Aorta (tissue), 5 donors: ENCODE data around the gene FMNL1. TPM values are rescaled to one million over a fixed set of nuclear protein-coding genes. Genes with fewer than 3 reads are reported as not detected.
A peak's percentile ranks its signal among the peaks of the same experiment; 100 is the strongest.

ENCODE experiments used
- ATAC-seq: fragments of 200-7000 bp; cut with Tn5 transposase; one replicate; pipeline ENCODE4 v1.9.1; 2022; ENCODE audit warnings: moderate library complexity; ENCODE audit not compliant: low FRiP score
- DNase-seq, 2 donors: peaks; one replicate each; pipeline ENCODE4 v3.0.0-alpha.2; 2020
- H3K27ac ChIP-seq, 2 donors: one replicate each; pipeline ENCODE4 v1.5.1; 2013; ENCODE audit warnings: low read length in 2 of 2, mild to moderate bottlenecking in 2 of 2, moderate library complexity in 2 of 2, control low read depth in 1 of 2, inconsistent platforms in 1 of 2, low read depth in 1 of 2
- H3K27me3 ChIP-seq, 2 donors: one replicate each; pipeline ENCODE4 v1.6.1; 2013; ENCODE audit warnings: control low read depth in 1 of 2, low read length in 1 of 2, mild to moderate bottlenecking in 1 of 2, moderate library complexity in 1 of 2; ENCODE audit not compliant: insufficient read depth in 2 of 2, control insufficient read depth in 1 of 2
- H3K36me3 ChIP-seq, 2 donors: one replicate each; pipeline ENCODE4 v1.6.1; 2013; ENCODE audit warnings: control low read depth in 1 of 2, low read length in 1 of 2, mild to moderate bottlenecking in 1 of 2; ENCODE audit not compliant: insufficient read depth in 2 of 2, control insufficient read depth in 1 of 2
- H3K4me1 ChIP-seq, 2 donors: one replicate each; pipeline ENCODE4 v1.6.1; 2013; ENCODE audit warnings: low read length in 2 of 2, control low read depth in 1 of 2, mild to moderate bottlenecking in 1 of 2, moderate library complexity in 1 of 2; ENCODE audit not compliant: insufficient read depth in 2 of 2, control insufficient read depth in 1 of 2
- H3K4me3 ChIP-seq, 2 donors: one replicate each; pipeline ENCODE4 v1.5.1; 2013; ENCODE audit warnings: low read length in 2 of 2, control low read depth in 1 of 2, mild to moderate bottlenecking in 1 of 2
- H3K9me3 ChIP-seq: one replicate; pipeline ENCODE4 v1.6.1; 2013; ENCODE audit warnings: mild to moderate bottlenecking, low read length; ENCODE audit not compliant: control insufficient read depth
- WGBS, 2 donors: extraction: QIAGEN DNeasy Blood & Tissue Kit; methylation state at CpG; one replicate each; pipeline ENCODE4 v1.1.7; 2013; 5-methylcytosine and 5-hydroxymethylcytosine counted together
- intact Hi-C, 2 donors: fragments of 100-400 bp; cut with DNase I; formaldehyde crosslinking; loops; one replicate each; pipeline versions ENCODE4 v1.14.2 to v1.15.0; 2022
- polyA plus RNA-seq, 2 donors: library from polyadenylated mRNA; stranded (reverse); fragments of 200-250 nt; gene quantifications; one replicate each; pipeline ENCODE4 v1.2.3, GENCODE V29; 2013
- total RNA-seq, 2 donors: library from RNA; stranded (reverse); fragmentation: NEBNext Ultra II Directional; extraction: Animal tissue kit (Norgen Biotek cat#: 25700); gene quantifications; one replicate each; pipeline ENCODE4 v1.2.1, GENCODE V29; 2021
- donor health status: healthy with polysubstance abuse.
- donor health status: Bipolar disorder and iron deficiency.
- donor health status: DM: no; HTN: no; CAD: no.
- donor health status: DM: no; HTN: no; CAD: no.
- donor health status: DM: yes; HTN: yes; CAD: no.

FMNL1 gene
- total and polyA plus RNA-seq, 4 donors = 2.2 to 51.7 (median 18.0) TPM

- WGBS, 2 donors = 11 to 12% methylated on average over 12 of the region's 12 CpGs
- peak; percentile 87 to 97 for DNase-seq
- no peaks in the 10 kb centered on the region for H3K9me3 ChIP-seq
- no peaks in the 10 kb centered on the region for H3K27me3 ChIP-seq
- intact Hi-C loops = loop anchor here (2.0 to 5.0 kb wide), 2 partner anchors 58 to 166 kb away; no protein-coding TSS in a partner anchor
- no peak overlapping the region for H3K4me3 ChIP-seq
- ATAC-seq = peak; percentile 92
- no peaks in the 10 kb centered on the region for H3K4me1 ChIP-seq
- H3K27ac ChIP-seq = no peak overlapping the region
- no peaks in the 10 kb centered on the region for H3K36me3 ChIP-seq
Measured at GRCh38 chr17:45218895-45219661, 2.6 kb upstream of the FMNL1 start.

DNA sequence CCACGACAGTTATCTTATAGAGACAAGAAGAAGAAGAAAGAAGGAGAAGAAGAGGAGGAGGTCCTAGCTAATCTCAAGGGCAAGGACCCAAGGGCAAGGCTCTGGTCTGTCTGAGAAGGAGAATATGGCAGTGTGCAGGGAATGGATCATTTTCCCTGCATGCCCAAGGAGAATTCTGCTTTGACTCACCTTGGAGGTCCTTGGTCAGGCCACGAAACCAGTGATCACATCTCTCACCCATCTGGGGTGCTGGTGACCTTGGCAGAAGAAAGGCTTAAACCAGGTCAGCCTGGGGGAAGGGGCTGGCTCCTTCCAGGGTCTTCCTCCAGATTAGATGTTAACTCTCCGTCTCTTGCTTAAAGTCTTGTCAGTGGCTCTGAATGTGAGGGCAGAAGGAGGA is 1.6 kb upstream of the FMNL1 start:
- Histone ChIP-seq H3K9me3 (no peaks in the 10 kb centered on the region), H3K4me3 (no peak overlapping the region), H3K36me3 (no peaks in the 10 kb centered on the region), H3K4me1 (no peaks in the 10 kb centered on the region), H3K27me3 (no peaks in the 10 kb centered on the region), H3K27ac (no peak overlapping the region)
- intact Hi-C loops = loop anchor here in 1 of 2 donors (2.0 kb wide), 1 partner anchor 165 kb away; no protein-coding TSS in a partner anchor
- DNase-seq (no peak), ATAC-seq (no peak)
- 89 to 90% methylated on average over 3 of the region's 3 CpGs for WGBS, 2 donors

GRCh38 chr17:45222014-45222288 is 266 bp downstream of the FMNL1 start:
- no peaks in the 10 kb centered on the region for H3K4me1 ChIP-seq
- peak overlapping the region; percentile 30 to 31 for H3K4me3 ChIP-seq
- no peak for ATAC-seq
- 0 to 1% methylated on average over 8 to 38 of the region's 38 CpGs for WGBS, 2 donors
- no peaks in the 10 kb centered on the region for H3K36me3 ChIP-seq
- no peaks in the 10 kb centered on the region for H3K9me3 ChIP-seq
- no peak for DNase-seq
- no peak overlapping the region for H3K27ac ChIP-seq
- no peaks in the 10 kb centered on the region for H3K27me3 ChIP-seq
- intact Hi-C loops = no loop called here

DNA sequence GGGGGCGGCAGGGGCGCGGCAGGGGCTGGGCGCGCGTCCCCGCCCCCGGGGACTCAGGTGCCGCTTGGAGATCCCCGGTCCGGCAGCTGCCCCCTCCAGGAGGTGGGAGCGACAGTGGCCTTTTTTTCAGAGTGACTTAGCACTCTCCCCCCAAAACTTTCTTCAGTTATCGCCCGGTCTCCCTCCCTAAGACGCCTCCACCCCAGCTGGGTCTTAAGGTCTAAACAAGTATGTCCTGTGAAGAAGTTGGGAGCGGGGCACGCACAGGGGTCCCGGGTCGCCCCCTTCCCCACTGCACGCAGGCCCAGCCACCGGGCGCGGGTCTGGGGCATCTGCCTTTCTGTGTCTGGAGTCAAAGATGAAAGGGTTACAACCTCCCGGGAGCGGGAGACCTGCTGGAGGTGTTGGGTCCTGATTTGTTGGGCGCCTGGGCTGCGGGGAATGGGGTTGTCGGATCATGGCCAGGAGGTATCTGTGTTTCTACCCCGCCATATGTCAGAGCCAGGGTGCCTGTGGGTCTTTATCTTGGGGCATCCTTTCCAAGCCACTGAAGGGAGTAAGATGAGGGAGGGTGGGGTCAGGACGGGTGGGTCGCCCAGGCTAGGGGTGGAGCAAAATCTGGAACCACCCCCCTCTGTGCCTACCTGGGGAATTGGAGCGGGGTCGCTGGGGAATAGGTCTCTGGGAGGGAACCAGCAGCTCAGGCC is 757 bp downstream of the FMNL1 start:
- ATAC-seq (no peak), DNase-seq (no peak)
- H3K9me3 ChIP-seq = no peaks in the 10 kb centered on the region
- intact Hi-C loops = no loop called here
- H3K4me1 ChIP-seq = no peaks in the 10 kb centered on the region
- WGBS, 2 donors = 27 to 29% methylated on average over 32 to 33 of the region's 33 CpGs
- no peaks in the 10 kb centered on the region for H3K27me3 ChIP-seq
- H3K27ac ChIP-seq = no peak overlapping the region
- H3K36me3 ChIP-seq = no peaks in the 10 kb centered on the region
- H3K4me3 ChIP-seq = peak overlapping the region; percentile 30 to 31

- no peak for ATAC-seq
- intact Hi-C loops = no loop called here
- WGBS, 2 donors = 81 to 82% methylated on average over 8 of the region's 8 CpGs
Measured at GRCh38 chr17:45222996-45223538, 1.4 kb downstream of the FMNL1 start.

DNA sequence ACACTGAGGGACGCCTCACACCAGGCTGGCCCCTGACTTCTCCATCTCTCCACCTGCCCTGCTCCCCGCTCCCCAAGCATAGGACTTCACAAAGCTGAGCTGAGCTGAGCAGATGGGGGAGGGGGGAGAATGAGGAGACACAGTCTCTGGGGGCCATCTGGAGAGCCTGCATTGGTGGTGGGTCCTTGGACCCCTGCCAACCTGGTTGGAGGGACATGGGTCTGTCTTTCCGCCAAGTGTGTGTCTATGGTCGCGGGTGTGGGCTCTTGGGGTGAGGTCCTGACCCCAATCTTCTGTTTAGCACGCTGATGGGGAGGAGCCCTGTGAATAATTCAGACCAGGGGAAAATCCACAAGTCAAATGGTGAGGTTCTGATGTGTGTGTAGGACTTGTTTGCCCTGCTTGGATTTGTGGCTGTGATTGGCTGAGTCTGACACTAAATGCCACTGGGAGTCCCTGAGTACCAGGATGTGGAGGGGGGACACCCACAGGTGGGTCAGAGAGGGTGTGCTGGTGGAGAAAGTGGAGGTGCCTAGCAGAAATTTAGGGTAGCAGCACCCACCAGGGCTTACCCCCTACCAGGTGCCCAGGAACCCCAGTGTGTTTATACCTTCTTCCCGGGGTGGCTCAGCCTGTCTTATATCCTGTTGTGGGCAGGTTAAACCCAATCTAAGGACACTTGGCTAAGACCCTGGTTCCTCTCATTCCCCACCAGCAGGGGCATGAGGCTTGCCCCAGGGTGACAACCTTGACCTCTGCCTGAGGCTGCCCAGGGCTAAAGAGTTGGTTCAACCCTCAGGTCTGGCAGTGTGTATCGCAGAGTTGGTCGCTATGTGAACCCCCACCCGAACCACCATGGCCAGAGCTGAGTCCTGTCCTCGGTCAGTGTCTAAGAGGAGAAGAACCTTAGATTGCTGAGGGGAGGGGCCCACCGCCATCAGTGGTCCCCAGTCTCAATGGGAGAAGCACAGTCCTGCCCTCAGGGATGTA is 2.1 kb downstream of the FMNL1 start:
- Histone ChIP-seq H3K9me3 (no peaks in the 10 kb centered on the region), H3K4me1 (no peaks in the 10 kb centered on the region), H3K4me3 (no peak overlapping the region), H3K36me3 (no peaks in the 10 kb centered on the region), H3K27me3 (no peaks in the 10 kb centered on the region), H3K27ac (no peak overlapping the region)
- intact Hi-C loops = no loop called here
- 89 to 96% methylated on average over 12 of the region's 12 CpGs for WGBS, 2 donors
- DNase-seq (no peak), ATAC-seq (no peak)

More at GRCh38 chr17:45222996-45223538, 1.4 kb downstream of the FMNL1 start:
- no peak overlapping the region for H3K4me3 ChIP-seq
- H3K4me1 ChIP-seq = no peaks in the 10 kb centered on the region
- no peak for DNase-seq
- H3K9me3 ChIP-seq = no peaks in the 10 kb centered on the region
- no peaks in the 10 kb centered on the region for H3K36me3 ChIP-seq
- H3K27me3 ChIP-seq = no peaks in the 10 kb centered on the region
- H3K27ac ChIP-seq = no peak overlapping the region

GRCh38 chr17:45224671-45225050 is 3.0 kb downstream of the FMNL1 start:
- Histone ChIP-seq H3K36me3 (no peaks in the 10 kb centered on the region), H3K4me1 (no peaks in the 10 kb centered on the region), H3K27me3 (no peaks in the 10 kb centered on the region), H3K4me3 (no peak overlapping the region), H3K27ac (no peak overlapping the region), H3K9me3 (no peaks in the 10 kb centered on the region)
- DNase-seq (no peak), ATAC-seq (no peak)
- 90 to 94% methylated on average over 9 of the region's 9 CpGs for WGBS, 2 donors
- intact Hi-C loops = no loop called here

DNA sequence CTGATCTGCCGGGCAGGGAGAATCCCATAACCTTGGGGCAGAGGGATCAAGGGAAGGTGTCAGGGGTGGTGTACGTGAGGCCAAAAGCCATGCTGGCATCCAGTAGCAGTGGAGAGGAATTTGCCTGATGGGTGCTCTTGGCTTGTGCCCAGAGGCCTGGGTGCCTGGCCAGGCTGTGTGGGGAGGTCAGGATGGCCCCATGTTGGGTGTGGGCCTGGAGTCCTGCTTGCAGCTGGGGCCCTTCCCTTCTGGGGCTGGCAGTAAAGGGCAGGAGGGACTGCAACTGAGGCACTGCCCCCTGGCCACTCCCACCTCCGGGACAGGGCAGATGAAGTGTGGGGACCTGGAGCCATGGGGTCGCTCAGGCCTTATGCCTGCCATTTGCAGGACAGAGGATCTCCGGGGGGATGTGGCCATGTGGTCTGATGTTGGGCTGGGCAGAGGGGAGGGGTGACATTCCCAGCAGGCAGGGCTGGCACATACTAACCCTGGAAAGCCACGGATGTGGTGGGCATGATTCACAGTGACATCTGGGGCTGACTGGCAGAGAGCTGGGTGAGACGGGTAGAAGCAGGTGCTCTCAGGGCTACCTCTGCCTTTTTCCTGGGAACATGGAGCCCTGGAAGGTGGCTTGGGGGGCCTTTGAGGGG is 3.5 kb downstream of the FMNL1 start:
- Histone ChIP-seq H3K27ac (no peak overlapping the region), H3K4me1 (no peaks in the 10 kb centered on the region), H3K9me3 (no peaks in the 10 kb centered on the region), H3K36me3 (no peaks in the 10 kb centered on the region), H3K4me3 (no peak overlapping the region), H3K27me3 (no peaks in the 10 kb centered on the region)
- intact Hi-C loops = no loop called here
- DNase-seq (peak in 1 of 2 donors; percentile 50), ATAC-seq (no peak)
- WGBS, 2 donors = 74 to 80% methylated on average over 7 of the region's 7 CpGs
